Caki2 (cell line): ENCODE results near the gene DNAJB12. TPM values are rescaled to one million over a fixed set of nuclear protein-coding genes. Genes with fewer than 3 reads are reported as not detected.
"Not testable (repeated sequence)": the region's sequence is repeated elsewhere in the genome, so short reads cannot be mapped to it uniquely, and the experiment has no call there.

Source experiments
- DNase-seq: peaks from one replicate; pipeline ENCODE4 v3.0.0-alpha.2; 2015; ENCODE audit warnings: low read depth
- in situ Hi-C: cut with HindIII; loops from 2 replicates; pipeline ENCODE4 v1.10.0; 2016; ENCODE audit warnings: low sequenced_read_pairs, low pct_unique_long_range_greater_than_20kb, mixed read lengths
- total RNA-seq: library from RNA; depleted of rRNA; stranded (reverse); fragments of >200 nt; shearing (Covaris generic); gene quantifications from 2 replicates; pipeline ENCODE4 v1.2.3, GENCODE V29; 2014; ENCODE audit warnings: low replicate concordance

DNAJB12 gene
- total RNA-seq, 1 experiment from 2014 or later: 26.9 TPM

DNA sequence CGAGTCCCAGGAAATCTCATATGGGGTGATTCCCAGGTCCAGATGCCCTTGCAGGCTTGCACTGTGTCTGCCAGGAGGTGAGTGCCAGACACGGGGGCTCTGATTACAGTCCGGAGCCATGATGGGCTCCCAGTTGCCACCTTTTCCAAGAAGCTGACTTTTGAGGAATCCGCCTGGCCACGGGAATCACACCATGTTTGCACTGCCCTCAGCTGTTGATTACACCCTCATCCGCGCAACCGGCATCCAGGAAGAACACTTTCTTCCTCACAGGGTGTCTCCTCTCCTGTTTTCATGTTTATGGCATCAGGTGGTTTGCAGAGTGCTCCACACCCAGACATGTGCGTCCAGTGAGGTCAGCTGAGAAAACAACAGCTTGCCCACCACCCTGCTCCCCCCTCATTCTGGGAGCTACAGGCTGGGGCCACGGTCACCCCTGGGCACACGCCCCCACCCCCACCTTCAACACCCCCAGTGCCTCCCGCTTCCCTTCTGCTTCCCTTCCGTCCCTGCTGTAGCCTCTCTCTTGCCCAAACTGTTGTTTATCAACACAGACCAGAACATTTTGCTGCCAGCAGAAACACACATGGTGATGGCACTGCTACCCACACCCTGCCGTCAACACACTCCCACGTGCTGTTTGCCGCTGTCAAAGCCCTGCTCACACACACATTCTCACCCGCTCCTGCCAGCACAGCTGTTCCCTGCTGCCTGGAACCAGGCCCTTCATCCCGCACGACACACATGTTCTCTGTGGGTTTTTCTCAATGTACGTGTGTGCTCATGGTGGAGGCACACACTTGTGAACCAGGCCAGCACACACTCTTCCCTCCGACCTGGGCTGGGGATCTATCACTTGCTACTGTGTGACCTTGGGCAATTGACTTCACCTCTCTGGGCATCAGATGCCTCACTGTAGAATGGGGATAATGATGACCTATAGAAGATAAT, 45.2 kb downstream of the DNAJB12 start:
- in situ Hi-C loops: loop anchor here (5.0 kb wide), 1 partner anchor 32 kb away; no protein-coding TSS in a partner anchor
- no peak for DNase-seq

GRCh38 chr10:72308320-72308987, 46.3 kb downstream of the DNAJB12 start:
- in situ Hi-C loops: no loop called here

DNA sequence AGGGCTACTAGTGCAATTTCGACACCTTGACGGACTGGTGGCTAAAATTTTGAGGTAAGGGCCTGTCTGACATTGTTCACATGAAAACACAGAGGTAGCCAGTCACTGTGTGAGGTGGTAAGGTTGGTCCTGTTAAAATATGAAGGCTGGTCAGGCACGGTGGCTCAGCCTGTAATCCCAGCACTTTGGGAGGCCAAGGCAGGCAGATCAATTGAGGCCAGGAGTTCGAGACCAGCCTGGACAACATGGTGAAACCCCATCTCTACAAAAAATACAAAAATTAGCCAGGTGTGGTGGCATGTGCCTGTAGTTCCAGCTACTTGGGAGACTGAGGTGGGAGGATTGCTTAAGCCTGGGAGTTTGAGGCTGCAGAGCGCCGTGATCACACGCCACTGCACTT, 47.0 kb downstream of the DNAJB12 start:
- DNase-seq, in situ Hi-C loops: not testable (repeated sequence)

More at GRCh38 chr10:72308320-72308987, 46.3 kb downstream of the DNAJB12 start:
- DNase-seq: peak; percentile 75

DNA sequence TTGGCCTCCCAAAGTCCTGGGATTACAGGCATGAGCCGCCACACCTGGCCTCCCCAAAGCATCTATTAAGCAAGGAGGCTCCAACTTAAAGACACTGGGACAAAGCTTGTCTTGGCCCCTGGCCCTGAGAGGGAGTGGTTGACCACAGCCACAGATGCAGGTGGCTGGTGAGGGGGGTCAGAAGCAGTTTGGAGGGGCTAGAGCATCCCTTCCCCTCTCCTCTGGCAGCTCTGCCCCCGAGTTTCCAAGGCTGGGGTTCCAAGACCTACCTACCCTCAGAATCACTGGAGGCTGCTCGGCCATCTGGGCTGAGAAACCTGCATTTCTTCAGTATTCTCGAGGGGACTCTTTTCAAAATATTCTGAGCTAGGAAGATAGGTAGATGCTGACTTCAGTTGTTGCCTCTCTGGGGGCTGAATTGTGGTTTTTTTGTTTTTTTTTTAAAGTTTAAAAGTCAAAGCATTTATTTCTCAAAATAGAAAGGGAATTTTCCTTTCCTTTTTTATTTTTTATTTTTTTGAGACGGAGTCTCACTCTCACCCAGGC, 48.4 kb downstream of the DNAJB12 start:
- DNase-seq: no peak
- in situ Hi-C loops: no loop called here

DNA sequence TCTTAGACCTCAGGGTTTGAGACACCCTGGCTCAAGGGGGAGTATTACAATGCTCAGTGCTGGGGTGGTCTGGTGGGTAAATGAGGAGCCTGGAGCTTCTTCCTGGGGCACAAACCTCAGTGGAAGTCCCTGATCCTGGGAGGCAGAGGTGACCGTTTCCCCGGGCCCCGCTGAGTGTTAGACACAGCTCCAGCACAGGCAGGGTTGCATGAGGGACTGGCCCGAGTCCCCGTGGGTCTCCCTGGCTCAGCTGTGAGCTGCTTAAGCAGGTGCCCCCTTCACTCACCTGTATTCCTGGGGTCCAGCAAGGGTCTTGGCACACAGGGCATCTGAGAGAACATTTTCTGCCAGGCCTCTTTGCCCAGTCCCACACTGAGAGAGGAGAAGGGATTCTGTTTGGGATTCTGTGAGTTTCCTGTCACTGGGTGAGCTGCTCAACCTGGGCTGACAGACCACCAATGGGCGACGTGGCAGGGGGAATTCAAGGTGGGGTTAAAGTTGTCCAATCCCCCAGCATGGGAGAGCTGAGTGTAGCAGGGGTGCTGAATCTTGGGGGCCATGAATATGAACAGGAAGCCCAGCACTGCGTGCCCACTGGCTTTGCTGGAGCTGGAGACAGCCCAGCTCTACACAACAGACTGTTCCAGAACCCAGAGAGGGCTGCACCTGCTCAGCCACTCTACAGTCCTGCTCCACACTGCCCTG, 51.1 kb downstream of the DNAJB12 start:
- no peak for DNase-seq
- in situ Hi-C loops: no loop called here

DNA sequence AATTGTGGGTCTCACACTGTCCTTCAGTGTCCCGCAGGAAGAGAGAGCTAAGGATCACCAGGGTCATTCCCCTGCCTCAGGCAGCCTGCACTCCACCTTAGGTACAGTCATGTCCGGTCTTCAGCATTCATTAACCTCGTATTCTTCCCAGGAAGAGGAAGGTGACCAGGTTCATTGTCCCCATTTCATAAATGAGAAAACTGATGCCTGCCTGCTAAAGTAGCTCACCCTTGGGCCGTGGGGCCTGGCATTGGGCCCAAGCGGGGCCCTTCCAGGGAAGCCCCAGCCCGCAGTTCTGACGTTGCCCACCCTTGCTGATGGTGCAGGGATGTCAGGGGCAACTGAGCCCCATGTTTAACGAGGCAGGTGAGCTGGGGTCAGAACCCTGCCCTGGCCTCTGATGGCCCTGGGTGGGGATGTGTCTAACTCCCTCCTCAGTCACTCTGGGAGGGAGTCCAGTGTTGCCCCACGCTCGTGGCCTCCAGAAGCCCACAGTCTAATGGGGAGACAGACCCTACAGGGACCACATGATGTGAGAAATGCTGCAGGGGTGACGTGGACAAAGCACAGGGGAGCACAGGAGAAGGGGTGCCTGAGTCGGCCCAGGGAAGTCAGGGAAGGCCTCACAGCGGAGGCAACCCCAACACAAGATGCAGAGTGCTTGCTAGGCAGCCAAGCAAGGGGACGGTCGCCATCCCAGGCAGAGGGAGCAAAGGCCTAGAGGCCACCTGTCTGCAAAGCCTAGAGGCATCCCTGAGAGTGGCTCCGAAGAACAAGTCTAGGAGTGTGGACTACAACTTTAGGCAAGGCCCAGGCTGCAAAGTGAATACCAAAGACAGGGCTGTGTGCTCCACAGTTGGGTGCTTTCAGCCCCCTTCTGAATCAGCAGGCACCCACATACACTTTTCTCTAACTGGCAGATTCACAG, 55.9 kb downstream of the DNAJB12 start:
- in situ Hi-C loops: no loop called here
- DNase-seq: no peak

DNA sequence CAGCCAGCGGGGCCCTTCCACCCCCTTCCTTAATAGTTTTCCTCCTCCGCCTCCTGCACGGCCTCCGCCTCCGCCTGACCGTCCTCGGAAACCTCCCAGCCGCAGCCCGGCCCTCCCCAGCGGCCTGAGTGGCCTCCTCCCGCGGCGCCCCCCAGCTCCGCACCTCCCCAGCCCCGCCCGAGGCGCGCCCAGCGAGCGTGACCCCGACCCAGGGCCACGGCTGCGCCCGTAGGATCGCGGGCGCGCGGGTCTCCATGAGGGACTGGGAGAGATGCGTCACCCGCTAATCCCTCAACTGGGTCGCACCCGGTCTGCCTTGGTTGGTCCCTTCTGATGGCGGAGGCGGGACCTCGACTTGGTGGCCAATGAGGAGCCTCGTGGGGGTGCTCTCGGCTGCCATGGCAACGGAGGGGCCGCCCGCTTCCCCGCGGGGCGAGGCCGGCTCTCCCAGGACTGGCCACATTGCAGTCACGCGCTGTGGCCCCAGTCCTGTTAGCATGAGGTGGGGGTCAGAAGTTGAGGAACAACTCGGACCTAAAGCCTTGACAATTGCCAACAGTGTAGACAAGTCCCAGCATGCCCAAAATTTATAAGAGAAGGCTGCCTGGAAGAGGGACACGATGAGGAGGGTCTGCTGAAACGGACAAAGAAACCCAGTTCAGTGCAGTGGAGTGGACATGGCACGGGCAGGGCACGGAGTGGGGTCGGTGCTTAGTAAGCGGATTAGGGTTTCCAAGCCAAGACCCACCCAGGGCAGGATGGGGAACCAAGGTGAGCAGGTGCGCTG, 56.7 kb downstream of the DNAJB12 start:
- in situ Hi-C loops: no loop called here
- peak; percentile 100 for DNase-seq

GRCh38 chr10:72297281-72297804, 57.4 kb downstream of the DNAJB12 start:
- in situ Hi-C loops: no loop called here
- peak; percentile 92 for DNase-seq

DNA sequence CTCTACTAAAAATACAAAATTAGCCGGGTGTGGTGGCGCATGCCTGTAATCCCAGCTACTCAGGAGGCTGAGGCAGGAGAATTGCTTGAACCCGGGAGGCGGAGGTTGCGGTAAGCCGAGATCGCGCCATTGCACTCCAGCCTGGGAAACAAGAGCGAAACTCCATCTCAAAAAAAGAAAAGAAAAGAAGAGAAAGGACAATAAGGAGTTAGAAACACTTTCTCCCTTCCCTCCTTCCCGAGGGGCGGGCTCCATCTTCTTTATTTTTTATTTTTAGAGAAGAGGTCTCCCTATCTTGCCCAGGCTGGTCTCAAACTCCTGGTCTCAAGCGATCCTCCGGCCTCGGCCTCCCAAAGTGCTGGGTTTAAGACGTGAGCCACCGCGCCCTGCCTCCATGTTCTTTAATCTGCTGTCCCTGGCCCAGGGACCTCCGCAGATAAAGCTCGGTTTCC, 57.9 kb downstream of the DNAJB12 start:
- DNase-seq, in situ Hi-C loops: not testable (repeated sequence)

GRCh38 chr10:72295330-72295910, 59.3 kb downstream of the DNAJB12 start:
- DNase-seq: no peak
- in situ Hi-C loops: no loop called here

DNA sequence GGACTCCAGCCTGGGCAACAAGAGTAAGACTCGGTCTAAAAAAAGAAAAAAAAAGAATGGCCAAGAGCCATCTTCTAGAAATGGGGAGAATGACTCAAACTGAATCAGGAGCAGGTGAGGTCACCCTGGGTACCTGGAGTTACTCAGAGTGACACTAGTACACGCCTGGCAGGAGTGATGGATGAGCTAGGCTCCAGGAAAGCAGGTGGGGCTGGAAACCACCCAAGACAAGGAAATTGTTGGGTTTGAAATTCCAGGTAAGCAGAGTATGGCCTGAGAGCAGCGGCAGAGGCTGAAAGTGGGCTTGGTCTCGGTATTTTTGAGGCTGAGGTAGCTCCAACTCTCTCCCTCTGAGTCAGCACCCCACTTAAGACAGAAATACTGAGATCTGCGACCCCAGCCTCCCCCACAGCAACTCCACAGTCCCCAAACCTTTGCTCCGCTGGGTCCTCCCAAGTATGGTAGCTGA, 62.5 kb downstream of the DNAJB12 start:
- in situ Hi-C loops: no loop called here
- peak; percentile 65 for DNase-seq

DNA sequence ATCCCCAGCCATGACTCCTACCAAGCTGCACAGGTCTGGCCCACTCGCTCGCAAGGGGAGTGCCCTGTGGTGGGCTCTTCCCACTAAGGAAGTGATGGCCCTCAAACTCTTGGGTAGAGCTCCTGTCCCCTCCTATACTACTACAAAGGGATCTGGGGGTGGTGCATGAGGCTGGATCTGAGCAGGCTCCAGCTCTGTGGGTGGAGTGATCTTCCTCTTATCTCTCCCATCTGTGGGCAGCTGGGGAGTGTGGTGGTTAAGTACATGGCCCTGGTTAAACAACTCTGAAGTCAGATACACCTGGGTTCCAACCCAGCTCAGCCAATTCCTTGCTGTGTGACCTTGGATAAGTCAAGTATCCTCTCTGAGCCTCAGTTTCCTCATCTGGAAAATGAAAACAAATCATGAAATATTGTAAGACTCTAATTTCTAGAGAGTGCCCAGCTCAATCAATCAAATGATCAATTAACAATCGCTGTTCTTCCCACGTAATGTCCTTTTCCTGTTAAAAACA, 63.6 kb downstream of the DNAJB12 start:
- in situ Hi-C loops: no loop called here
- no peak for DNase-seq

DNA sequence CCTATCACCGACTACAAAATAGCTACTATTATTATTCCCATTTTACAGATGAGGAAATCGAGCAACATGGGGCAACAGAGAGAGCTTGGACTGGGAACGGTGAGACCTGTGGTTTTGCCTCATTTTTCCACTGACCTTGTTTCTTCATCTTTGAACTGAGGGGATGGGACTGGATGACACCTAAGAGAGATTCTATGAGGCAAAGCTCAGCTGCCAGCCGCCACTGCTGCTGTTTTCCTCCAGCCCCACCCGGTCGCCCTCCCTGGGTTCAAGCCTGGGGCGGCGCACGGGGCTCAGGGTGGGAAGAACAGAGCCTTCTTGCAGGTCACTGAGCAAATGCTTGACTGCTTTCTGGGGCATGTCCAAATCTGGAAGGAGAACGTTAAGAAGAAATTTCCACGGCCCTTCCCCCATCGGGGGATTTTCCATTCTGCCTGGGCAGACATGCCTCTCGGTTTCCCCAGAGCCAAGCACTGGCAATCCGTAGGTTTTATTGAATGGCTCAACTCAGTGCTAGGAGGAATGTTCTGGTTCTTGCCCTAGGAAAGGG, 68.7 kb downstream of the DNAJB12 start:
- in situ Hi-C loops: no loop called here

DNA sequence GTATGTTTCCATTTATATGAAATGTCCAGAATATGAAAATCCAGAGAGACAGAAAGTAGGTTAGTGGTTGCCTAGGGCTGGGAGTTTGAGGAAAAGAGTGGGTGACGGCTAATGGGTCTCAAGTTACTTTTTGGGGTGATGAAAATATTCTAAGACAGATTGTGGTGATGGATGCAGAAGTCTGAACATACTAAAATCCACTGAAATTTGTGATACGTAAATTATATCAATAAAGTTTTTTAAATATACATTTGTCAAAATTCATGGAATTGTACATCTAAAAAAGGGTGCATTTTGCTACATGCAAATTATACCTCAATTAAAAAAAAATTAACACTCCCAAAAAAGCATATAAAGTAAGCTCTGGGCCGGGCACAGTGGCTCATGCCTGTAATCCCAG, 71.6 kb downstream of the DNAJB12 start:
- DNase-seq: no peak
- in situ Hi-C loops: no loop called here

More for the DNA sequence above, 68.7 kb downstream of the DNAJB12 start:
- DNase-seq: peak; percentile 89
